Measurements from ENCODE around the gene PIGL. TPM values are rescaled to one million over a fixed set of nuclear protein-coding genes. Genes with fewer than 3 reads are reported as not detected.
A peak's percentile ranks its signal among the peaks of the same experiment; 100 is the strongest.

The PIGL gene
- total RNA-seq, 1 donor from 2014 or later, result 23.1 TPM

DNA sequence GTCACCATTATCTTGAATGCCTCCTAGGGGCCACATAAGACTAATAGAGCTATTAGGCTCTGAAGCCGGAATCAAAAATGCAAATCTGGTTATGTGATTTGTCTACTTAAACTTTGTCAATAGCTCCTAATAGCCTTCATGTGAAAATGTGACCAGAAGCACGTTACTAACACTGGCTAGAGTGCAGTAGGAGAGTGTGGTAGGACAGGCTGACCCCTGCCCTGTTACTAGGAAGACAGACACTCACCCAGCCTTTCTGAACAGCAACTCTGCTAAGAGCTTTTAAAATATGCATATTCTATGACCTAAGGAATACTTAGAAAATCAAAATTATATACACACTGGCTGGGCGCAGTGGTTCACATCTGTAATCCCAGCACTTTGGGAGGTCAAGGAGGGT lies 110.0 kb downstream of the PIGL start:
- TF ChIP-seq CTCF (IDR thresholded peaks at IDR 0.05; ENCODE audit: unreplicated experiment), result no peak
- no peak overlapping the region for H3K4me3 Mint-ChIP-seq (ENCODE audit: unreplicated experiment)
- H3K9me3 Mint-ChIP-seq (ENCODE audit: unreplicated experiment), result no peaks in the 10 kb centered on the region

GRCh38 chr17:16328997-16329396 lies 112.0 kb downstream of the PIGL start:
- H3K36me3 Mint-ChIP-seq (ENCODE audit: low read depth, unreplicated experiment), result peaks cover 6% of the 10 kb centered on the region
- no peak for DNase-seq (ENCODE audit: low spot score)
- H3K27ac Mint-ChIP-seq (ENCODE audit: unreplicated experiment), result no peak overlapping the region
- H3K4me1 Mint-ChIP-seq (ENCODE audit: unreplicated experiment), result no peaks in the 10 kb centered on the region
- no peak overlapping the region for H3K4me3 Mint-ChIP-seq (ENCODE audit: unreplicated experiment)
- H3K9me3 Mint-ChIP-seq (ENCODE audit: unreplicated experiment), result no peaks in the 10 kb centered on the region
- H3K27me3 Mint-ChIP-seq (ENCODE audit: unreplicated experiment), result no peaks in the 10 kb centered on the region
- TF ChIP-seq CTCF (IDR thresholded peaks at IDR 0.05; ENCODE audit: unreplicated experiment), result no peak

More for the DNA sequence above, 110.0 kb downstream of the PIGL start:
- Mint-ChIP-seq H3K36me3 (ENCODE audit: low read depth, unreplicated experiment) (peaks cover 6% of the 10 kb centered on the region), H3K27me3 (ENCODE audit: unreplicated experiment) (no peaks in the 10 kb centered on the region), H3K27ac (ENCODE audit: unreplicated experiment) (no peak overlapping the region), H3K4me1 (ENCODE audit: unreplicated experiment) (no peaks in the 10 kb centered on the region)
- no peak for DNase-seq (ENCODE audit: low spot score)

DNA sequence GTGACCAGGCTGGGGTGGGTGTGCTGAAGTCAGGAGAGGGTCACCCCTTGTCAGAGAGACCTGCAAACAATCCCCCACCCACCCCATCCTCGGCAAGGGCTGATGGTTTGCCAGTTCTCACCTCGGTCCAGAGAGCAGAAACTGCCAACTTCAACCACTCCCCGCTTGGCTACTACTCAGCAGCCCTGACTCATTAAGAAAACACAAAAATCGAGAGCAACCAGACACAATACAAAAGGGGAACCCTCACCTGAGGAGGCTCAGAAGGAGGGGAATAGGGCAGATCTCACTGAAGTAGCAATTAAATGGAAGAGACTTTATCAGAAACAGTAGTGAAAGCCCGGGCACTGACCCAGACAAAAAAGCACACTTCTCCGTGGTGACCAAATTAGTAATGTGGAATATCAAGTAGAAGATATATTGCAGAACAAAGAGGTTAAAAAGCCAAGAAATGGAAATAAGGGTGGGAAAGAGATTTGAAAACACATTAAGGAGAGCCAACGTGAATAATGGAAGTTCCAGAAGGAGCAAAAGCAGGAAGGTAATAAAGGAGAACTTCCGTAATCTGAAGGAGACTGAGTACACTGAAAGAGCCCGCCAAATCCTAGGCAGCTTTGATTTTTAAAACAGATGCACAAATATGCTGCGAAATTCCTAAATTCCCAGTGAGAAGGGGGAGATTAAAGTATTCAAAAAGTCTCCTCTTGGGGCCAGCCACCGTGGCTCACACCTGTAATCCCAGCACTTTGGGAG lies 112.7 kb downstream of the PIGL start:
- H3K4me3 Mint-ChIP-seq (ENCODE audit: unreplicated experiment), result no peak overlapping the region
- H3K27ac Mint-ChIP-seq (ENCODE audit: unreplicated experiment), result peak overlapping the region; percentile 0
- H3K27me3 Mint-ChIP-seq (ENCODE audit: unreplicated experiment), result no peaks in the 10 kb centered on the region
- TF ChIP-seq CTCF (IDR thresholded peaks at IDR 0.05; ENCODE audit: unreplicated experiment), result no peak
- no peak for DNase-seq (ENCODE audit: low spot score)
- peaks cover 6% of the 10 kb centered on the region for H3K36me3 Mint-ChIP-seq (ENCODE audit: low read depth, unreplicated experiment)
- H3K4me1 Mint-ChIP-seq (ENCODE audit: unreplicated experiment), result no peaks in the 10 kb centered on the region
- H3K9me3 Mint-ChIP-seq (ENCODE audit: unreplicated experiment), result no peaks in the 10 kb centered on the region

GRCh38 chr17:16338391-16338790 lies 121.4 kb downstream of the PIGL start:
- H3K4me1 Mint-ChIP-seq (ENCODE audit: unreplicated experiment), result no peaks in the 10 kb centered on the region
- peaks cover 4% of the 10 kb centered on the region for H3K36me3 Mint-ChIP-seq (ENCODE audit: low read depth, unreplicated experiment)
- no peak overlapping the region for H3K27ac Mint-ChIP-seq (ENCODE audit: unreplicated experiment)
- H3K27me3 Mint-ChIP-seq (ENCODE audit: unreplicated experiment), result no peaks in the 10 kb centered on the region
- TF ChIP-seq CTCF (IDR thresholded peaks at IDR 0.05; ENCODE audit: unreplicated experiment), result no peak
- H3K9me3 Mint-ChIP-seq (ENCODE audit: unreplicated experiment), result no peaks in the 10 kb centered on the region
- no peak overlapping the region for H3K4me3 Mint-ChIP-seq (ENCODE audit: unreplicated experiment)
- DNase-seq (ENCODE audit: low spot score), result no peak

- no peak overlapping the region for H3K27ac Mint-ChIP-seq (ENCODE audit: unreplicated experiment)
- TF ChIP-seq CTCF (IDR thresholded peaks at IDR 0.05; ENCODE audit: unreplicated experiment), result no peak
- H3K36me3 Mint-ChIP-seq (ENCODE audit: low read depth, unreplicated experiment), result peaks cover 4% of the 10 kb centered on the region
- no peak overlapping the region for H3K4me3 Mint-ChIP-seq (ENCODE audit: unreplicated experiment)
- no peak for DNase-seq (ENCODE audit: low spot score)
- no peaks in the 10 kb centered on the region for H3K4me1 Mint-ChIP-seq (ENCODE audit: unreplicated experiment)
- no peaks in the 10 kb centered on the region for H3K9me3 Mint-ChIP-seq (ENCODE audit: unreplicated experiment)
- H3K27me3 Mint-ChIP-seq (ENCODE audit: unreplicated experiment), result no peaks in the 10 kb centered on the region
Observed at GRCh38 chr17:16339402-16339801, 122.4 kb downstream of the PIGL start.
